GM19238 (cell line): ENCODE results near the gene TGFBR3.

ENCODE experiments used
- DNase-seq: peaks from one replicate; pipeline ENCODE4 v3.0.0; 2011; ENCODE audit warnings: low spot score; ENCODE audit not compliant: insufficient read length

Gene TGFBR3

GRCh38 chr1:91736715-91737615 is 149.0 kb downstream of the TGFBR3 start:
- DNase-seq, result no peak

DNA sequence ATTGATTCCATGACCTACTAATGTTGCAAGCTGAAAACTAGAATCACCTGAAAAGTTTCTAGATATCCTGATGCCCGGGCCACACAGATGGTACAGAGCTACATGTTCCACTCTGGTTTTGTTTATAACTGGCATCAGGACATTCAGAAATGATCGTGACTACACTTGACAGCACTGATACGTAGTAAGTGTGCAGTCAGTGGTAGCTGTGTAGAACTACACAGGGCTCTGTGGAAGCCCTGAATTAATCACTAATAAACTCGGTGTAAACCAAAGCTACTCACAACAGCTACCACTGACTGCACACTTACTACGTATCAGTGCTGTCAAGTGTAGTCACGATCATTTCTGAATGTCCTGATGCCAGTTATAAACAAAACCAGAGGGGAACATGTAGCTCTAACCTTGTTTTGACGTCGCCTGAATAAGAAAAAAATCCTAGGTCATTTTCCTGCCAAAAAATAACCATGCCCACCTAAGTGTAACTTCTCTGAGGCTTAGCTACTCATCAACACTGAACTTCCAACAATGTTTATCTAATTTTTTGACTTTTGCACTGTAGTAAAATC is 149.7 kb downstream of the TGFBR3 start:
- DNase-seq, result no peak

DNA sequence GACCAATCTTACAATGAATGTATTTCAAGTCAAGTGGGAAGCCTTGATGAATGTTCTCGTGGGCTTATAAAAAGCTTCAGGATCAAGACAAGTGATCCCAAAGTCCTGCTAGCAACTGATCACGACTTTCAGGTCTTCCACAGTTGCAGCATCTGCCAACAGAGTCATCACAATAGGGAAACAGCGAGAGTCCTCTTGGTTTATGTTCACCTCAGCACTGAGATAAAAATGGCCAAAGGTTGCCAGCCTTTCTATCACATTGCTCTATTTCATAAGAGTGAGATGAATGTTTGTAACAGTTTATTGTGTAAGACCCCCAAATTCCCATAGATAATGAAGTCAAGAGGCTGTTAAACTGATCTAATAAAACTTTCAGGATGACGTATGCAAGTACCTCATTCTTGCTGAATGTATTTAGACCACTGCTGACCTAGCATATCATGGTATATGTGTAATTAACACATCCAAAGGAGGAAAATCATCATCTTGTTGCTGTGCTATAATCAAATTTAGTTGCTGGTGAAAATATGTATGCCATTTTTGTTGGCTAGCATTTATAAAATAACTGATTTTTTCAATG is 150.6 kb downstream of the TGFBR3 start:
- DNase-seq, result no peak

DNA sequence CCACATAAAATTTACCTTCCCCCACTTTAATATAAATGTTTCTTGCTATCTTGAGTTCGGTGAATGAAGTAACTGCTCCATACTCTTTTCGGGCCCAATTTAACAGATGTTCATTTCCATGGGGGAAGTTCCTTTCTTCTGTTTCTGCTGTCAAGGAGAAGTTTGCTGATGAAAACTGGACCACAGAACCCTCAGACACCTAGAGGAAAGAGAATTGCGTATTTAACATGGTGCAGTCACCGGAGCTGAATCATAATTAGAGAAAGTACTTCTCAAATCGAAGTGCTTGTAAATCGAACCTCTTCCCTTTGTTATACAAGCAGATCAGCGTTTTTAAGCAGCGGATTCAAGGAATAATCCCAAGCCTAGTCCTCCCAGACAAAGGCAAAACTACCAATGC is 151.2 kb downstream of the TGFBR3 start:
- DNase-seq, result no peak

- no peak for DNase-seq
Observed at GRCh38 chr1:91733108-91733710, 152.7 kb downstream of the TGFBR3 start.

DNA sequence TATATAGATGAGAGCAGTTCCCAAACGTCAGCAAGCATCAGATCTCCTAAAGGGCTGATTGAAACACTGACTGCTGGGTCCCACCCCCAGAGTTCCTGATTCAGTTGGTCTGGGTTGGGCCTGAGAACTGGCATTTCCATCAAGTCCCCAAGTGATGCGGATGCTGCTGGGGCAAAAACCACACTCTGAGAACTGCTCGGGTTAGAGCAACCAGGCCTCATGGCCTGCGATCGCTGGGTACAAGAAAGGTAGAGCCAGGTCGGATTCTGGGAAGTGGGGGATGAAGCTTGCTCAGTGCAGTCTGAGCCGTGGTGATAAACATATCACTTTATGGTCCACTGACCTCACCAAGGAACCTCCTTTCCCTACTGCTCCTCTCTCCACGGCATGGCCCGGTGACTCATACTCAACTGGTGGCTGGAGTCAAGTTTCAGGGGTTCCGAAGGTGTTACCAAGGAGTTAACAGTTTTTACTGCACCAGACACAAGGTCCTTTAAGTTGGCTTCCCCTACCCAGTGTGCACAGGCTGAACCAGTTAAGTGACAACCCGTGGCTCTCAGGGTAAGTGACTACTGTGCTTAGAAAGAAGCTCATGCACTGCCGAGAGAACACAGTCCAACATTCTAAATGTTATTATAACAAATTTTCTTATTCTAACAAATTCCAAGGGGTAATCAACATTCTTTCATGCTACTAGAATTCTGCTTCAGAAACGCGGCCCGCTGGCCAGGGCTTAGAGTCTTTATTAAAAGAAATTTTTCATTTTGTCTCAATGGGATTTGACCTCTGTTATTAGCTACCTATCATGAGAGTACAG is 153.5 kb downstream of the TGFBR3 start:
- DNase-seq, result no peak

GRCh38 chr1:91731815-91732214 is 154.1 kb downstream of the TGFBR3 start:
- no peak for DNase-seq

- no peak for DNase-seq
Observed at GRCh38 chr1:91730801-91731732, 154.9 kb downstream of the TGFBR3 start.

DNA sequence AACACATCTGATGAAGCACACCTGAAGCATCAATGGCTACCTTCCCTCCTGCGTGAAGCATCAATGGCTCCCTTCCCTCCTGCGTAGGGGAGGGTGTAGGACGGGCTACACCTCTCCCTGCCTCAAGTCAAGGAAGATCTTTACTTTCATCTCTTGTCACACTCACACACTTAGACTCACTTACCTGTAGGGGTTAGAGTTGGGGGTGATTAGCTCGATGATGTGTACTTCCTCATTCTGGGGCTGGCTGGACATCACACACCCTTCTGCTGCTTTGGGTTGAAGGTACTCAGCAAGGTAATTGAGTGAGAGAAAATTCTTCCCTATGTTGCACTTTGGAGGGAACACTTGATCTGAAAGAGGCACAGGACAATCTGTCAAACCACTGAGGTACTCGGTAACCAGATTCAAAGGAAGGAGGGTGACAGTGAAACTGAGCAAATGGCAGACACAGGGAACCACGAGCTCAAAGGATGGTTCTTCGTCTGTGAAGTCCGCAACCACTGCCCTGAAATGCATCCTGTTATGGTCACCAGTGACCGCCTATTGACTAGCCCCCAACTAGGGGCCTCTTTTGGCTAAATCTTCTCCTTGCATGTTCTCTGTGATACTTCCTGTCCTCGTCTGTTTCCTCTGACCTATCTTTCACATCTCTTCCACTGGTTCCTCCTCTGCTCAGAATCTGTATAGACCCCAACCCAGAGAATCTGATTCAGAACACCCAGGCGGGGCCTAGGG is 156.2 kb downstream of the TGFBR3 start:
- no peak for DNase-seq

GRCh38 chr1:91727763-91728162 is 158.2 kb downstream of the TGFBR3 start:
- no peak for DNase-seq

DNA sequence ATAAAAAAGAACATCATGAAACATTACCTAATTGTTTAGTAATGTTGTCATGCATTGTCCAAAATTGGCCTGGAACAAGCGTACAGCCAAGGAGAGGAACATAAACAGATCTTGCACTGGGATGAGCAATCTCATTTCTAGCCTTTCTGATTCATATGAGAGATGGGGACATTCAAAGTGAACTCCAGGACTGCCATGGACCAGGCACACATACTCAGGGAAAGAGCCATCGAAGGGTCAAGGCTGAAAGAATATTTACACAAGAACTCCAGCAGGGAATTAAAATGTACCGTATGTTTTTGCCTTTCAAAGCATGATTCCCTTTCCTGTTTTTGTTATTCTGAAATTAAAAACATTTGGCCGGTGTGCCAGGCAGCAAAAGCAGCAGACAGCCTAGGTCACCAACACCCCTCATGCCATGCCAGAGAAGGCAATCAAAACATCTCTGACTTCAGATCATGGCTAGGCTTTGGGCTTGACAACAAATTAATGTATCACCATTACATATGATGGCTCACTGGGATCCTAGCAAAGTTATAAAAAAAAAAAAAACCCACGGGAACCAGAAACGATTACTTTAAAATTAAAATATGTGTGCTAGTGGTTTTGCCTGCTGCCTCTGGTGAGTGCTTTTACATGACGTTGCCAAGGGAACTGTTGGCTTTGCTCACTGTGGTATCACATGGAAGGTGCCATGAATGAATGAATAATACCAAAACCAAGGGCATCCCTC is 159.8 kb downstream of the TGFBR3 start:
- DNase-seq, result no peak

DNA sequence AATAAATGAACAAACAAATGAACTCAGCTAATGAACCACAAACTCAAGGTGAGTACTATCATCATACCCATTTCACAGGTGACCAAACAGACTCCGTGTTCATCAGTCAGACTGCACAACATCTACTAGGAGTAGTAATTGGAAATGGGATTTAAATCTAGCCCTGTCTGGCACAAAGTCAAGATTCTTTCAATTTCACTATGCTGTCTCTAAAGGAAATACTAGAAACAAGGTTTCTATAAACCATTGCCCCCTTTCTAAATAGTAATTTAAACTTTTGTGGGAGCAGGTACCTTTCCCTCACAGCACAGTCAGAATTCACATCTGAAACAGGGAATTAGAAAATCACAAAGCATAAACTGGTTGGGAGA is 160.3 kb downstream of the TGFBR3 start:
- no peak for DNase-seq

GRCh38 chr1:91724644-91725043 is 161.3 kb downstream of the TGFBR3 start:
- no peak for DNase-seq

GRCh38 chr1:91724231-91724630 is 161.7 kb downstream of the TGFBR3 start:
- no peak for DNase-seq

DNA sequence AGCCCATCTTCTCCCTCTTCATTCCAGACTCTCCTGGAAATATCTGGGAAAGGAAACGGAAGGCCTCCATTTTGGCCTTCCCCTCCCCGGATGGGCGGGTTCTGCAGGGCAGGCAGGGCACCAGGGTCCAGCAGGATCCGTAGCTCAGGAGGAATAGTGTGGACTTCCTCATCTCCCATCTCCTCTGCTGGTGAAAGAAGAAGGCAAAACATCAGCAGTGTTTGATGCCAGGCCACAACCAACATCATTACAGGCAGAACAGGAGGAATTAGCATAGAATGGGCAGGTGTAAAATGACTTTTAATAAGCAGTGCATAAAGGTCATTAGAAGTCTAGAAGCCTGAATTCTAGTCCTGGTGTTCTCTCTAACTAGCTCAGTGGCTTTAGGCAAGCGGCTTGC is 165.9 kb downstream of the TGFBR3 start:
- no peak for DNase-seq

- no peak for DNase-seq
Observed at GRCh38 chr1:91718877-91719276, 167.1 kb downstream of the TGFBR3 start.

DNA sequence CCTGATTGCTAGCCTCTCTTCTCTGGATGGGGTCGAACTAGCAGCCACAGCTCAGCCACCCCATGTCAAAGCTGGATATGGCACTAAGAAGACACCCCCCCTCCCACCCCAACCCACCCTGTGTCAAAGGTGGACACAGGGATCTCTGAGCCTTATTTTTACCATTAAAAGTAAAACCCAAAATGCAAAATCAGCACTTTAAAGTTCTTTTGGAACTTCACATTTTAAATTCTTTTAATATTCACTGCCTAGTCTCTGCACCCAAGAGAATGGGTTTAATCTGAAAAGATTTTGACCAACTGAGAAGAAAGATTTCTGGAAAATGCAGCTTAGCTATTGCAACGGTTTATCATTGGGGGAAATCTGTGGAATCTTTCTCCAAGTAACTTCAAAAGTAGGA is 167.6 kb downstream of the TGFBR3 start:
- DNase-seq, result no peak

DNA sequence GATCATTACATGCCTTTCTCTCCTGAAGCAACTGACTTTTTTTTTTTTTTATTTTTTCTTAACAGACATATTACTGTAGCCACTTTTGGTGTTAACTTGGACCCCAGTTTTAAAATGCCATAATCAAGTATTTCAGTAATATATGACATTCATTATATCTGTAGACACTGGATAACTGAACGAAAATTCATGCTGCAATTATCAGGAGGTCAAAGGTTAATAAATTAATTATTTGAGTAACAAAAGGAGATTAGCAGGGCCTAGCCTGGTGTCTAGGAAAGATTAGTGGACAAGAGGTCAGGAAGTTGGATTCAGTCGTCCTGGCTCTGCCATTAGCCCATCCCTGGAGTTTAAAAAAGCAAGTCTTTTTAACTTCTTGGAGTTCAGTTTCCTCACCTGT is 168.1 kb downstream of the TGFBR3 start:
- DNase-seq, result no peak

DNA sequence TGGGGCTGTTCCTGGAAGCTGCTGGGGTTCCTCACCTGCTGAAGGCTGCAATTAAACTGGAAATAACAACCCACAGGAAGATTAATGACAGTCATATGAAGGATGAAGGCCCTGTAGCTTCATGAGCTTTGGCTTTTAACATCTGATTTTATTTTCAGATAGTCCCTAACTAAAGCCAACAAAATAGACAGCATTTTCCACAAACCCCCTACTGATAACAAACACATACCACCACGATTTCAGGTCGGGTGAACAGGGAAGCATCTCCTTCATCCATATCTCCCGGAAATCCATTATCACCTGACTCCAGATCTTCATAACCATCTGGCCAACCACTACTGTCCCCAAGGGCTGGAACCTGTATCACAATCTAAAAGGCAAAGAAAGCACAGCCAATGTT is 169.6 kb downstream of the TGFBR3 start:
- no peak for DNase-seq
